ENCODE results near the gene NFATC2. TPM values are rescaled to one million over a fixed set of nuclear protein-coding genes. Genes with fewer than 3 reads are reported as not detected.

NFATC2 gene
- polyA plus RNA-seq (2012; ENCODE audit: insufficient read length, low read depth) = 0.24 TPM

DNA sequence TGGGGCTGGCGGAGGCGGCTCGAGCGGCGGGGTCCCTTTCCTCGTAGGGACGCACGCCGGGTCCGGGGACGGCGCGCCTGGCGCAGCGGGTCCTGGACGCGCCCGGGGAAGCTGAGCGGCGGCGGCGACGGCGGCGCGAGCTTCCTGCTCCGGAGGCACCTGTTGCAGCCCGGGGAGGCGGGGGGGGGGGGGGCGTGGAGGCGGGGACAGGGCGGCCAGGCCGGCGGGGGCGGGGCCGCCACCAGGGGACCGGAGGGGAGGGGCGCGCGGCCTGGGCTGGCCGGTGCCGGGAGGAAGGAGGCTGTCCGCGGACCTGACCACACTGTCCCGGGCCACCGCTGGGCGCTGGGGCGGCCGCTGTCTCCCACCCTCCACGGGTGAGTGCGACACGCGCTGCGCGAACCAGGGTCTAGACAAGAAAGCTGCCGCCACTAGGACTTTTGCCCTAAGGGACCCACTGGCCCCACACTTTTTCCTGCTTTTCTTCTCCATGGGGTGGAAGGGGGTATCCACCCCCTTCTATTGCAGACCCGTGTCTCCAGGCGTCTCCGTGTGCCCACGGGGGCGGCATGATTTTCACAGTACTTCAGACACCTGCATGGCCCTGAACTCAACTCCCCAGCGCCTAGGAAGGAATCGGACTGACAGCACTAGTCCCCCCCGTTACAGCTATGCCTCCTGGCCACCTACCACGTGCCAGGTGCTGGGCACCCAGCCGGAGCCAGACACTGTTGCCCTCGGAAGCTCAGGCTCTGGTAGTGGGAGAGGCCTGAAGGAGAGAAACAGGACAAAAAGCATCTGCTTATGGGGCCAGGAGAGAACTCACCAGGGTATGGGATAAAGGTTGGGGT is at the start of gene NFATC2:
NFATC2 (minus strand) TSS at position 149 of the 851 bp plus-strand sequence. CDS start 220 bp downstream, outside the sequence.
- TF ChIP-seq POLR2AphosphoS5 (IDR thresholded peaks at IDR 0.05; ENCODE audit: low read depth, low read length) (no peak), FOXP2 (optimal IDR thresholded peaks at IDR 0.05; ENCODE audit: borderline replicate concordance, extremely low read depth, extremely low read length, insufficient read depth) (no peak)

DNA sequence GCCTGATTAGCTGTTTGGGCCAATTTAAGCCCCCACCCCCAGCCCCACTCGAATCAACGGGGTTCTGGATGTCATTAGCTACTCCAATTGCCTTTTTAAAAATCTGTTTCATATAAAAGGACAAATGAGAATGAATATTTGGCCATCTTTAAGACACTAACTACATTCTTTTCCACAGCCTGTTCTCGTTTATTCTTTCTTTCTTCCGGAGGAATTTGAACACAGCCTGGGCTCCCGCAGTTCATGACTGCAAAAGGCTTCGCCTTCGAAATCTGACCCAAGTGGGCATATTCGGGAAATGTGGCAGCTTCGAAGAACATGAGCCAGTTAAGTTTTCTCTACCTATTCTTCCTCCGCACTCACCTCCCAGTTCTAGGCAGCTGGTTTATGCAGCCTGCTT is 49.4 kb upstream of the NFATC2 start:
- TF ChIP-seq FOXP2 (optimal IDR thresholded peaks at IDR 0.05; ENCODE audit: borderline replicate concordance, extremely low read depth, extremely low read length, insufficient read depth) = no peak
- TF ChIP-seq, protein P1, sequence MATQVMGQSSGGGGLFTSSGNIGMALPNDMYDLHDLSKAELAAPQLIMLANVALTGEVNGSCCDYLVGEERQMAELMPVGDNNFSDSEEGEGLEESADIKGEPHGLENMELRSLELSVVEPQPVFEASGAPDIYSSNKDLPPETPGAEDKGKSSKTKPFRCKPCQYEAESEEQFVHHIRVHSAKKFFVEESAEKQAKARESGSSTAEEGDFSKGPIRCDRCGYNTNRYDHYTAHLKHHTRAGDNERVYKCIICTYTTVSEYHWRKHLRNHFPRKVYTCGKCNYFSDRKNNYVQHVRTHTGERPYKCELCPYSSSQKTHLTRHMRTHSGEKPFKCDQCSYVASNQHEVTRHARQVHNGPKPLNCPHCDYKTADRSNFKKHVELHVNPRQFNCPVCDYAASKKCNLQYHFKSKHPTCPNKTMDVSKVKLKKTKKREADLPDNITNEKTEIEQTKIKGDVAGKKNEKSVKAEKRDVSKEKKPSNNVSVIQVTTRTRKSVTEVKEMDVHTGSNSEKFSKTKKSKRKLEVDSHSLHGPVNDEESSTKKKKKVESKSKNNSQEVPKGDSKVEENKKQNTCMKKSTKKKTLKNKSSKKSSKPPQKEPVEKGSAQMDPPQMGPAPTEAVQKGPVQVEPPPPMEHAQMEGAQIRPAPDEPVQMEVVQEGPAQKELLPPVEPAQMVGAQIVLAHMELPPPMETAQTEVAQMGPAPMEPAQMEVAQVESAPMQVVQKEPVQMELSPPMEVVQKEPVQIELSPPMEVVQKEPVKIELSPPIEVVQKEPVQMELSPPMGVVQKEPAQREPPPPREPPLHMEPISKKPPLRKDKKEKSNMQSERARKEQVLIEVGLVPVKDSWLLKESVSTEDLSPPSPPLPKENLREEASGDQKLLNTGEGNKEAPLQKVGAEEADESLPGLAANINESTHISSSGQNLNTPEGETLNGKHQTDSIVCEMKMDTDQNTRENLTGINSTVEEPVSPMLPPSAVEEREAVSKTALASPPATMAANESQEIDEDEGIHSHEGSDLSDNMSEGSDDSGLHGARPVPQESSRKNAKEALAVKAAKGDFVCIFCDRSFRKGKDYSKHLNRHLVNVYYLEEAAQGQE (IDR thresholded peaks at IDR 0.05; ENCODE audit: insufficient read depth in 1 of 2, low read depth in 2 of 2, low read length in 2 of 2) = no peak
- no peak for TF ChIP-seq SIN3A (IDR thresholded peaks at IDR 0.05; ENCODE audit: borderline replicate concordance, insufficient read depth, low read length)
- no peak for TF ChIP-seq POLR2AphosphoS5 (IDR thresholded peaks at IDR 0.05; ENCODE audit: low read depth, low read length)
- no peak for TF ChIP-seq TAF1 (IDR thresholded peaks at IDR 0.05; ENCODE audit: borderline replicate concordance, insufficient read depth, low read length)

DNA sequence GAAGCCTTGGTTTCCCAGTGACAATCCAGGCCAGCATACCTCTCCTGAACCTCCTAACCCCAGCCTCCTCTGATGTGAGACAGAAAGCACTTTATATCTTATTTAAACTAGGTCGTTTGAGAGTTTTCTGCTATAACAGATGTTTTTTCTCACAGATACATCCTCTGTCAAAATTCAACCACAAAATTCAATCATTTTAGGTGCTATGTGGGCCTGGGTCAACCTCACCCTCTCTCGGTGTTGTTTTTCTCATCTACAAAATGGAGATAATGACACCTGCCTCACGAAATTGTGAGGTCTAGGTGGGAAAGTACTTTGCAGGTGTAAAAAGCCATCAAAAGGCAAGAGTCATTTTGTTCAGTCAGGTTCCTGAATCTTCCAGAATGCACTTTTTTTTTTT is 46.2 kb upstream of the NFATC2 start:
- TF ChIP-seq, protein P1 (IDR thresholded peaks at IDR 0.05; ENCODE audit: insufficient read depth in 1 of 2, low read depth in 2 of 2, low read length in 2 of 2) = no peak
- TF ChIP-seq SIN3A (IDR thresholded peaks at IDR 0.05; ENCODE audit: borderline replicate concordance, insufficient read depth, low read length) = no peak
- no peak for TF ChIP-seq FOXP2 (optimal IDR thresholded peaks at IDR 0.05; ENCODE audit: borderline replicate concordance, extremely low read depth, extremely low read length, insufficient read depth)
- TF ChIP-seq POLR2AphosphoS5 (IDR thresholded peaks at IDR 0.05; ENCODE audit: low read depth, low read length) = no peak
- no peak for TF ChIP-seq TAF1 (IDR thresholded peaks at IDR 0.05; ENCODE audit: borderline replicate concordance, insufficient read depth, low read length)

DNA sequence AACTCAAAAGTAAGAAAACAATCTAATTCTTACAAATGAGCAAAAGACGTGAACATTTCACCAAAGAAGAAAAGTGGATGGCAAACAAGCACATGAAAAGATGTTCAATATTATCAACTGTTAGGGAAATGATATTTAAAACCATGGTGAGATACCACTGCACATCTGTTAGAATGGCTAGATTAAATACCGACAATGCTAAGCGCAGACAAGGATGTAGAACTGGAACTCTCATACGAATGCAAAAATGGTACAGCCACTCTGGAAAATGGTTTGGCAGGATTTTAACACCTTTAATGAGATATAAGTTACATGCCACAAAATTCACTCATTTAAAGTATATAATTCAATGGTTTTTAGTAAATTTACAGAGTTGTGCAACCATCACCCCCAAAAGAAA is 44.6 kb upstream of the NFATC2 start:
- TF ChIP-seq FOXP2 (optimal IDR thresholded peaks at IDR 0.05; ENCODE audit: borderline replicate concordance, extremely low read depth, extremely low read length, insufficient read depth) (no peak), SIN3A (IDR thresholded peaks at IDR 0.05; ENCODE audit: borderline replicate concordance, insufficient read depth, low read length) (no peak), TAF1 (IDR thresholded peaks at IDR 0.05; ENCODE audit: borderline replicate concordance, insufficient read depth, low read length) (no peak), POLR2AphosphoS5 (IDR thresholded peaks at IDR 0.05; ENCODE audit: low read depth, low read length) (no peak)
- TF ChIP-seq, protein P1 (IDR thresholded peaks at IDR 0.05; ENCODE audit: insufficient read depth in 1 of 2, low read depth in 2 of 2, low read length in 2 of 2) = no peak

DNA sequence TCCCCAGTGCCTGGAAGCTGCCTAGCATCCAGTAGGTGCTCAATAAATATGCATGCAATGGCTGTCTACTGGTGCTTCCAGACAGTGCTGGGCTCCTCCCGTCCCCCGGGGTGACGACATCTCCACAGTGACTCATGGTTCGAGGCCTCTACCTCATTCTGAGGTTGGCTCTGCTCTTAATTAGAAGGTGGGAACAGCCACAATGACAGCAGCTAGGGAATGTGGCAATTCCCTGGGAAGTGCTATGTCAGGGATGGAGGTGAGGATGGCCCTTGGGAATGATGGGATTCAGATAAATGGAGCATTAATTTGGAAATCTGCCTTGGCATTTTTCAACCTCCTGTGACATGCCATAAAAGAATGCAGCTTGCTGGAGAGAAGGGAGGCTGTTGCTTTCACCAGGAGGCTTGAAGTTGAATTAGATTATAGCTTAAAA is 43.5 kb upstream of the NFATC2 start:
- TF ChIP-seq, protein P1 (IDR thresholded peaks at IDR 0.05; ENCODE audit: insufficient read depth in 1 of 2, low read depth in 2 of 2, low read length in 2 of 2) = no peak
- TF ChIP-seq FOXP2 (optimal IDR thresholded peaks at IDR 0.05; ENCODE audit: borderline replicate concordance, extremely low read depth, extremely low read length, insufficient read depth) (no peak), TAF1 (IDR thresholded peaks at IDR 0.05; ENCODE audit: borderline replicate concordance, insufficient read depth, low read length) (no peak), POLR2AphosphoS5 (IDR thresholded peaks at IDR 0.05; ENCODE audit: low read depth, low read length) (no peak), SIN3A (IDR thresholded peaks at IDR 0.05; ENCODE audit: borderline replicate concordance, insufficient read depth, low read length) (no peak)

All from PFSK-1 (cell line).